Right forelimb (tissue), 1 donor: ENCODE measurements around the gene DCN.

Experiments used
- DNase-seq: peaks from one replicate; pipeline ENCODE4 v3.0.0-alpha.2; 2018

Gene DCN

GRCh38 chr12:91099341-91099740 lies 83.3 kb downstream of the DCN start:
- no peak for DNase-seq

- no peak for DNase-seq
Measured at GRCh38 chr12:91098941-91099340, 83.7 kb downstream of the DCN start.

GRCh38 chr12:91098461-91098860 lies 84.2 kb downstream of the DCN start:
- no peak for DNase-seq

GRCh38 chr12:91094957-91095356 lies 87.7 kb downstream of the DCN start:
- no peak for DNase-seq

GRCh38 chr12:91094032-91094662 lies 88.5 kb downstream of the DCN start:
- DNase-seq, result no peak

GRCh38 chr12:91093341-91093740 lies 89.3 kb downstream of the DCN start:
- DNase-seq, result no peak

GRCh38 chr12:91091916-91092715 lies 90.5 kb downstream of the DCN start:
- no peak for DNase-seq
